NB4 (cell line): ENCODE data around the gene DNAAF1.

Source experiments
- DNase-seq: peaks from one replicate; pipeline ENCODE4 v3.0.0; 2010; ENCODE audit warnings: low read depth
- H3K4me3 ChIP-seq: one replicate; pipeline ENCODE4 v1.5.1; 2011; ENCODE audit warnings: mild to moderate bottlenecking, low read depth, low read length, moderate library complexity
- CTCF ChIP-seq: IDR thresholded peaks from one replicate; pipeline ENCODE4 v1.5.1; 2012; ENCODE audit warnings: low read depth, low read length
- MAX ChIP-seq: IDR thresholded peaks from 2 replicates; pipeline ENCODE4 v1.6.1; 2011; ENCODE audit warnings: low read depth, low read length
- MYC ChIP-seq: IDR thresholded peaks from 2 replicates; pipeline ENCODE4 v1.6.1; 2011; ENCODE audit warnings: low read depth, low read length
- POLR2A ChIP-seq: IDR thresholded peaks from 2 replicates; pipeline ENCODE4 v1.6.1; 2011; ENCODE audit warnings: mild to moderate bottlenecking; ENCODE audit not compliant: insufficient read length; ENCODE audit errors: extremely low read depth

The DNAAF1 gene

GRCh38 chr16:84191466-84191865 is 46.4 kb downstream of the DNAAF1 start:
- H3K4me3 ChIP-seq = no peak overlapping the region
- TF ChIP-seq MYC (no peak), CTCF (no peak), POLR2A (no peak), MAX (no peak)
- DNase-seq = no peak

GRCh38 chr16:84193480-84193879 is 48.4 kb downstream of the DNAAF1 start:
- no peak overlapping the region for H3K4me3 ChIP-seq
- no peak for DNase-seq
- TF ChIP-seq POLR2A (no peak), CTCF (no peak), MAX (no peak), MYC (no peak)

- TF ChIP-seq CTCF = no peak
- TF ChIP-seq MAX = no peak
- DNase-seq = no peak
- no peak overlapping the region for H3K4me3 ChIP-seq
Observed at GRCh38 chr16:84194018-84194417, 48.9 kb downstream of the DNAAF1 start.

GRCh38 chr16:84194470-84195200 is 49.5 kb downstream of the DNAAF1 start:
- DNase-seq = no peak
- TF ChIP-seq MYC (no peak), POLR2A (no peak), MAX (no peak), CTCF (no peak)
- H3K4me3 ChIP-seq = no peak overlapping the region

- TF ChIP-seq POLR2A (no peak), MYC (no peak), MAX (no peak), CTCF (no peak)
- no peak for DNase-seq
- H3K4me3 ChIP-seq = no peak overlapping the region
Observed at GRCh38 chr16:84195201-84196093, 50.3 kb downstream of the DNAAF1 start.
